Esophagus squamous epithelium (tissue), 5 donors: ENCODE measurements around the gene IL6R. TPM values are rescaled to one million over a fixed set of nuclear protein-coding genes. Genes with fewer than 3 reads are reported as not detected.

Experiments used
- DNase-seq: peaks from one replicate; lab custom pipeline; 2025; lab: John Stamatoyannopoulos, UW
- H3K27ac ChIP-seq, 4 donors: fragments of 200-600 bp; sonication (generic); one replicate each; pipeline ENCODE4 v1.5.1; 2016 to 2019; ENCODE audit warnings: mild to moderate bottlenecking in 1 of 4
- H3K27me3 ChIP-seq, 4 donors: fragments of 200-600 bp; sonication (generic); 1 replicate in 3 of 4; 2 replicates in 1 of 4; pipeline versions ENCODE4 v1.5.1 to v1.6.0; 2017 to 2021; ENCODE audit warnings: antibody characterized with exemption in 1 of 4
- H3K36me3 ChIP-seq, 3 donors: fragments of 200-600 bp; sonication (generic); one replicate each; pipeline ENCODE4 v1.5.1; 2016 to 2019
- H3K4me1 ChIP-seq, 3 donors: fragments of 200-600 bp; sonication (generic); one replicate each; pipeline ENCODE4 v1.5.1; 2017 to 2019
- H3K4me3 ChIP-seq, 4 donors: fragments of 200-600 bp; sonication (generic); 1 replicate in 3 of 4; 2 replicates in 1 of 4; pipeline ENCODE4 v1.5.1; 2016 to 2019; ENCODE audit warnings: mild to moderate bottlenecking in 2 of 4, moderate library complexity in 1 of 4
- H3K9me3 ChIP-seq, 3 donors: fragments of 200-600 bp; sonication (generic); one replicate each; pipeline ENCODE4 v1.5.1; 2016 to 2019
- POLR2A ChIP-seq, 4 donors: fragments of 450-650 bp; IDR thresholded peaks; one replicate each; pipeline ENCODE4 v1.6.1; 2017; ENCODE audit warnings: antibody characterized with exemption in 4 of 4, mild to moderate bottlenecking in 4 of 4, moderate library complexity in 3 of 4
- WGBS, 2 donors: methylation state at CpG; one replicate each; pipeline ENCODE4 v1.1.5; 2018; 5-methylcytosine and 5-hydroxymethylcytosine counted together
- intact Hi-C: fragments of 100-400 bp; cut with DNase I; formaldehyde crosslinking; loops from one replicate; pipeline ENCODE4 v1.15.0; 2022
- total RNA-seq, 4 donors: library from RNA; depleted of rRNA; stranded (reverse); fragments of >200 nt; gene quantifications; one replicate each; pipeline ENCODE4 v1.1.0, GENCODE V29; 2016
- TF ChIP-seq, protein P1 (sequence below), 6 experiments: fragments of 450-650 bp in 4 of 6; fragments of 200-600 bp in 2 of 6; sonication (generic) in 2 of 6; IDR thresholded peaks; one replicate each; pipeline ENCODE4 v1.5.1; 2016 to 2019; ENCODE audit warnings: antibody characterized with exemption in 6 of 6, mild to moderate bottlenecking in 4 of 6, moderate library complexity in 4 of 6
- donor health status: DM: yes; HTN: yes; CAD: no.

The IL6R gene
- total RNA-seq, 4 donors from 2014 or later: 6.4 to 47.7 (median 8.1) TPM

DNA sequence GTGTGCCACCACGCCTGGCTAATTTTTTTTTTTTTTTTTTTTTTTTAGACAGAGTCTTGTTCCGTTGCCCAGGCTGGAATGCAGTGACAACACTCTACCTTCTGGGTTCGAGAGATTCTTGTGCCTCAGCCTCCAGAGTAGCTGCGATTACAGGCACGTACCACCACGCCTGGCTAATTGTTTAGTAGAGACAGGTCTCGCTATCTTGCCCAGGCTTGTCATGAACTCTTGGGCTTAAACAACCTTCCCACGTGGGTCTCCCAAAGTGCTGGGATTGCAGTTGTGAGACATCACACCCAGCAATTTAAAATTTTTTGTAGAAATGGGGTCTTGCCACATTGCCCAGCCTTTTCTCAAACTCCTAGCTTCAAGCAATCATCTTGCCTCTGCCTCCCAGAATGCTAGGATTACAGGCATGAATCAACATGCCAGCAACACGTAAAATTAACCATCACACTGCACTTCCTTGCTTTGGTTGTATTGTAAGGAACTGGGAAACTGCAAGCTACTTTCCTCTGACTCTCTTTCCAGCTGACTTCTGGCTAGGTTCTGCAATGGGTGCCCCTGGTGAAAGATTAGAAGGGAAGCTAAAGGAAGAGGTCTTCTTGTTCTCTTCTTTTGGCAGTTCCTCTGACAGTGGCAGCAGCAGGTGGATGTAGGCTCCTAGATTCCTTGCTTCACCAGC, 13.9 kb upstream of the IL6R start:
- DNase-seq: no peak
- Histone ChIP-seq H3K27ac (peak overlapping the region in 2 of 4 donors; percentile 42 to 48), H3K4me1 (peaks cover 0 to 11% (median 6%) of the 10 kb centered on the region in 3 donors), H3K4me3 (no peak overlapping the region), H3K36me3 (no peaks in the 10 kb centered on the region), H3K9me3 (no peaks in the 10 kb centered on the region), H3K27me3 (no peaks in the 10 kb centered on the region)
- WGBS, 2 donors: 43 to 76% methylated on average over 9 of the region's 9 CpGs
- no peak for TF ChIP-seq POLR2A (IDR thresholded peaks at IDR 0.05)
- TF ChIP-seq, protein P1, sequence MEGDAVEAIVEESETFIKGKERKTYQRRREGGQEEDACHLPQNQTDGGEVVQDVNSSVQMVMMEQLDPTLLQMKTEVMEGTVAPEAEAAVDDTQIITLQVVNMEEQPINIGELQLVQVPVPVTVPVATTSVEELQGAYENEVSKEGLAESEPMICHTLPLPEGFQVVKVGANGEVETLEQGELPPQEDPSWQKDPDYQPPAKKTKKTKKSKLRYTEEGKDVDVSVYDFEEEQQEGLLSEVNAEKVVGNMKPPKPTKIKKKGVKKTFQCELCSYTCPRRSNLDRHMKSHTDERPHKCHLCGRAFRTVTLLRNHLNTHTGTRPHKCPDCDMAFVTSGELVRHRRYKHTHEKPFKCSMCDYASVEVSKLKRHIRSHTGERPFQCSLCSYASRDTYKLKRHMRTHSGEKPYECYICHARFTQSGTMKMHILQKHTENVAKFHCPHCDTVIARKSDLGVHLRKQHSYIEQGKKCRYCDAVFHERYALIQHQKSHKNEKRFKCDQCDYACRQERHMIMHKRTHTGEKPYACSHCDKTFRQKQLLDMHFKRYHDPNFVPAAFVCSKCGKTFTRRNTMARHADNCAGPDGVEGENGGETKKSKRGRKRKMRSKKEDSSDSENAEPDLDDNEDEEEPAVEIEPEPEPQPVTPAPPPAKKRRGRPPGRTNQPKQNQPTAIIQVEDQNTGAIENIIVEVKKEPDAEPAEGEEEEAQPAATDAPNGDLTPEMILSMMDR (IDR thresholded peaks at IDR 0.05): no peak
- intact Hi-C loops: no loop called here

DNA sequence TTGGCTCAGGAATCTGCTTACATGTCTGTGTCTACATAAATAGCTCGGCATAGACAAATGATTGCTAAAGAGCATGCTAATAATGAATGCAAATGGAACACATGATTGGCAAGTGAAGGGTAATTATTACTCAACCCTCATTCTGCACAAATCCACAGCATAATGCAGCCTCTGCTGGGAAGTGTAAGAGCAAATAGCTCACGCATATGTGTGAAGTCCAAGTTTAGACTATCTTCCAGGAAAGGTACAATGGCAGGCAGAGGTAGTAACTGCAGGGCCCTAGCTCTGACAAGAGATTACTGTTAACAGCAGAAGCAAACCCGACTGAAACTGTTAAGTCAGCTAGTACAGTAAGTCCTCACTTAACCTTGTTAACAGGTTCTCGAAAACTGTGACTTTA, 7.0 kb upstream of the IL6R start:
- WGBS, 2 donors: 48 to 51% methylated on average over 4 of the region's 4 CpGs
- no peak overlapping the region for H3K4me3 ChIP-seq
- no peaks in the 10 kb centered on the region for H3K9me3 ChIP-seq
- TF ChIP-seq POLR2A (IDR thresholded peaks at IDR 0.05): no peak
- TF ChIP-seq, protein P1 (IDR thresholded peaks at IDR 0.05): no peak
- H3K27me3 ChIP-seq: no peaks in the 10 kb centered on the region
- no peaks in the 10 kb centered on the region for H3K36me3 ChIP-seq
- no peak for DNase-seq
- peaks cover 0 to 4% (median 0%) of the 10 kb centered on the region in 3 donors for H3K4me1 ChIP-seq
- intact Hi-C loops: no loop called here
- H3K27ac ChIP-seq: peak overlapping the region in 1 of 4 donors; percentile 5

DNA sequence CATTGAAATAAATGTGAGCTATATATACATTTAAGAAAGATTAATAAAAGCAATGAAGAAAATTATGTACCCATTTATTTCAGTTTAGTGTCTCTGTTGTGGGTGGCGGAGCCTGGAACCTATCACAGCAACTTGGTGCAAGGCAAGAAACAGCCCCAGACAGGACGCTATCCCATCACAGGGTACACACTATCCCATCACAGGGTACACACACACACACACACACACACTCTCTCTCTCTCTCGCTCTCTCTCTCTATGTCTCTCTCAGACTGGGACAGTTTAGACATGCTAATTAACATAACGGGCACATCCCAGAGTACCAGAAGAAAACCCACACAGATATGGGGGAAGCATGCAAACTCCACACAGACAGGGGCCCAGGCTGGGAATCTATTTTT, 6.5 kb upstream of the IL6R start:
- intact Hi-C loops: no loop called here
- Histone ChIP-seq H3K9me3 (no peaks in the 10 kb centered on the region), H3K27ac (no peak overlapping the region), H3K4me1 (peaks cover 0 to 8% (median 0%) of the 10 kb centered on the region in 3 donors), H3K36me3 (no peaks in the 10 kb centered on the region), H3K27me3 (no peaks in the 10 kb centered on the region), H3K4me3 (no peak overlapping the region)
- WGBS, 2 donors: 90 to 92% methylated on average over 4 of the region's 4 CpGs
- TF ChIP-seq, protein P1 (IDR thresholded peaks at IDR 0.05): no peak
- TF ChIP-seq POLR2A (IDR thresholded peaks at IDR 0.05): no peak
- no peak for DNase-seq

DNA sequence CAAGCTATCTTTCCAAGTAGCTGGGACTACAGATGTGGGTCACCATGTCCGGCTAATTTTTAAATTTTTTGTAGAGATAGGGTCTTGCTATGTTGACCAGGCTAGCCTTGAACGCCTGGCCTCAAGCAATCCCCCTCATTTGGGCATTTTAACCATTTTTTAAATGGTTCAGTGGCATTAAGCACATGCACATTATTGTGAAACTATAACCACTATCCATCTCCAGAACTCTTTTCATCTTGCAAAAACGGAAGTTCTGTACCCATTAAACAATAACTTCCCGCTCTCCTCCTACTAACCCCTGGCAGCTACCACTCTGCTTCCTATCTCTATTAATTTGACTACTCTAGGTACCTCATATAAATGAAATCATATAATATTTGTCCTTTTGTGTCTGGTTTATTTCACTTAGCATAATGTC, 4.8 kb upstream of the IL6R start:
- no peaks in the 10 kb centered on the region for H3K36me3 ChIP-seq
- intact Hi-C loops: loop anchor here (10.0 kb wide), 1 partner anchor 74 kb away; no protein-coding TSS in a partner anchor
- no peak overlapping the region for H3K27ac ChIP-seq
- TF ChIP-seq, protein P1 (IDR thresholded peaks at IDR 0.05): no peak
- TF ChIP-seq POLR2A (IDR thresholded peaks at IDR 0.05): no peak
- H3K4me1 ChIP-seq: peaks cover 0 to 20% (median 6%) of the 10 kb centered on the region in 3 donors
- no peaks in the 10 kb centered on the region for H3K27me3 ChIP-seq
- no peak overlapping the region for H3K4me3 ChIP-seq
- H3K9me3 ChIP-seq: no peaks in the 10 kb centered on the region
- 64 to 72% methylated on average over 4 of the region's 4 CpGs for WGBS, 2 donors
- DNase-seq: no peak

DNA sequence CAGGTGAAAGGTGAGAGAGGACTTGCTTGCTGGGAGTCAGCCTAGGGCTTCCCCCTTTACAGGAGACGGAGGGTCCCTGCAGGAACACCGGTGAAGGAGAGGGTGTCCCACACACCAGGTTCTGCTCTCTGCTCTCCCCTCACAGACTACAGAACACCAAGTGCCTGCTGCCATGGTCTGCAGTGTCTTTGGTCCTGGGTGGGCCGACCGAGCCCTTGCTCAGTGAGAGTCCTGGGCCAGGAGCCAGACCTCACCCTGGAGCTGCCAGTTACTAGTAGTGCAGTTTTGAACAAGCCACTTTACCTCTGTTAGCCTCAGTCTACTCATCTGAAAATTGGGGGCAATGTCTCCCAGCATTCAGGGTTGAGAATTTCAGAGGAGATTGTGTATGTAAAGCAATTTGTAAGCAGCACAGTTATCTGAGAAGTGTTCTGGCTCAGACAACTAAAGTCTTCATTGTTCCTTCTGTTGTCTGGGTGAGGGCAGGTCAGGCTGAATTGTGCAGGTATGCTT, 2.7 kb upstream of the IL6R start:
- DNase-seq: no peak
- Histone ChIP-seq H3K4me3 (no peak overlapping the region), H3K36me3 (no peaks in the 10 kb centered on the region), H3K9me3 (no peaks in the 10 kb centered on the region), H3K4me1 (peaks cover 10 to 41% (median 17%) of the 10 kb centered on the region in 3 donors), H3K27ac (peak overlapping the region in 1 of 4 donors; percentile 24), H3K27me3 (no peaks in the 10 kb centered on the region)
- no peak for TF ChIP-seq POLR2A (IDR thresholded peaks at IDR 0.05)
- TF ChIP-seq, protein P1 (IDR thresholded peaks at IDR 0.05): no peak
- WGBS, 2 donors: 83 to 100% methylated on average over 2 to 4 of the region's 4 CpGs
- intact Hi-C loops: loop anchor here (10.0 kb wide), 1 partner anchor 72 kb away; no protein-coding TSS in a partner anchor
